Measurements from ENCODE around the gene ANKRD13C. TPM values are rescaled to one million over a fixed set of nuclear protein-coding genes. Genes with fewer than 3 reads are reported as not detected.
A peak's percentile ranks its signal among the peaks of the same experiment; 100 is the strongest.

Gene ANKRD13C
- total and polyA plus RNA-seq, 2 donors from 2014 or later = 8.4 to 23.4 TPM

- DNase-seq = peak; percentile 97 to 98 (median 98)
- Histone ChIP-seq H3K4me1 (ENCODE audit: control insufficient read depth in 2 of 3, insufficient read depth in 2 of 3, low read depth in 1 of 3, low read length in 3 of 3) (peaks cover 5 to 27% (median 6%) of the 10 kb centered on the region in 3 donors), H3K4me3 (ENCODE audit: low read length in 3 of 3) (peak within 1 kb of the TSS; percentile 86 to 88 (median 87)), H3K27me3 (ENCODE audit: control insufficient read depth, insufficient read depth, low read length) (no peaks in the 10 kb centered on the region), H3K9ac (ENCODE audit: low read length in 3 of 3) (peak within 1 kb of the TSS; percentile 71 to 85 (median 83)), H3K9me3 (ENCODE audit: control insufficient read depth in 2 of 3, insufficient read depth in 1 of 3, low read length in 3 of 3) (no peaks in the 10 kb centered on the region), H3K36me3 (ENCODE audit: control insufficient read depth in 2 of 3, insufficient read depth in 3 of 3, low read length in 3 of 3) (peaks cover 3 to 11% (median 4%) of the 10 kb centered on the region in 3 donors), H3K27ac (ENCODE audit: low read depth in 2 of 2, low read length in 2 of 2) (peak within 1 kb of the TSS; percentile 92 to 95)
- peak; percentile 15 for TF ChIP-seq CTCF (IDR thresholded peaks at IDR 0.05; ENCODE audit: borderline replicate concordance, extremely low read depth, insufficient read depth)
- intact Hi-C loops (cut with DNase I) = no loop called here
- no peak for FAIRE-seq
These were observed 133.0 kb downstream of the ANKRD13C start, which contains the start of gene SRSF11 for GRCh38 chr1:70221238-70222121. Gene SRSF11 (plus strand): TSS chr1:70221380. CDS start chr1:70221637, 257 bp downstream.

- Histone ChIP-seq H3K27ac (ENCODE audit: low read depth in 2 of 2, low read length in 2 of 2) (no peak overlapping the region), H3K4me3 (ENCODE audit: low read length in 3 of 3) (peak overlapping the region; percentile 72 to 86 (median 79)), H3K36me3 (ENCODE audit: control insufficient read depth in 2 of 3, insufficient read depth in 3 of 3, low read length in 3 of 3) (peaks cover 3 to 11% (median 4%) of the 10 kb centered on the region in 3 donors), H3K9ac (ENCODE audit: low read length in 3 of 3) (peak overlapping the region; percentile 60 to 71 (median 63)), H3K9me3 (ENCODE audit: control insufficient read depth in 2 of 3, insufficient read depth in 1 of 3, low read length in 3 of 3) (no peaks in the 10 kb centered on the region), H3K27me3 (ENCODE audit: control insufficient read depth, insufficient read depth, low read length) (no peaks in the 10 kb centered on the region), H3K4me1 (ENCODE audit: control insufficient read depth in 2 of 3, insufficient read depth in 2 of 3, low read depth in 1 of 3, low read length in 3 of 3) (peaks cover 5 to 27% (median 6%) of the 10 kb centered on the region in 3 donors)
- FAIRE-seq (no peak), DNase-seq (no peak)
- TF ChIP-seq CTCF (IDR thresholded peaks at IDR 0.05; ENCODE audit: borderline replicate concordance, extremely low read depth, insufficient read depth) = no peak
- intact Hi-C loops (cut with DNase I) = no loop called here
These were observed 133.8 kb downstream of the ANKRD13C start for GRCh38 chr1:70220517-70221237.

GRCh38 chr1:70220015-70220414 is 134.5 kb downstream of the ANKRD13C start:
- DNase-seq = no peak
- no peaks in the 10 kb centered on the region for H3K9me3 ChIP-seq (ENCODE audit: control insufficient read depth in 2 of 3, insufficient read depth in 1 of 3, low read length in 3 of 3)
- intact Hi-C loops (cut with DNase I) = no loop called here
- peaks cover 5 to 27% (median 6%) of the 10 kb centered on the region in 3 donors for H3K4me1 ChIP-seq (ENCODE audit: control insufficient read depth in 2 of 3, insufficient read depth in 2 of 3, low read depth in 1 of 3, low read length in 3 of 3)
- TF ChIP-seq CTCF (IDR thresholded peaks at IDR 0.05; ENCODE audit: borderline replicate concordance, extremely low read depth, insufficient read depth) = no peak
- no peak for FAIRE-seq
- no peak overlapping the region for H3K4me3 ChIP-seq (ENCODE audit: low read length in 3 of 3)
- H3K9ac ChIP-seq (ENCODE audit: low read length in 3 of 3) = no peak overlapping the region
- no peak overlapping the region for H3K27ac ChIP-seq (ENCODE audit: low read depth in 2 of 2, low read length in 2 of 2)
- no peaks in the 10 kb centered on the region for H3K27me3 ChIP-seq (ENCODE audit: control insufficient read depth, insufficient read depth, low read length)
- peaks cover 3 to 17% (median 4%) of the 10 kb centered on the region in 3 donors for H3K36me3 ChIP-seq (ENCODE audit: control insufficient read depth in 2 of 3, insufficient read depth in 3 of 3, low read length in 3 of 3)

Data from kidney (tissue), 14 donors.